HL-60 (cell line): ENCODE measurements around the gene SUN3.

Experiments
- GABPA ChIP-seq: IDR thresholded peaks from 2 replicates; pipeline ENCODE4 v1.6.1; 2012; ENCODE audit warnings: low read depth
- POLR2AphosphoS5 ChIP-seq: IDR thresholded peaks from 2 replicates; pipeline ENCODE4 v1.6.1; 2012; ENCODE audit warnings: low read depth
- SPI1 ChIP-seq: IDR thresholded peaks from 2 replicates; pipeline ENCODE4 v1.6.1; 2012; ENCODE audit warnings: low read depth, mild to moderate bottlenecking, borderline replicate concordance
- TF ChIP-seq, protein P1 (sequence below): IDR thresholded peaks from one replicate; pipeline ENCODE4 v1.5.1; 2011; ENCODE audit warnings: low read length, control low read depth, inconsistent platforms; ENCODE audit not compliant: insufficient read depth
- TF ChIP-seq, protein P2 (sequence below): IDR thresholded peaks from 2 replicates; pipeline ENCODE4 v1.6.1; 2012; ENCODE audit warnings: low read depth; ENCODE audit not compliant: insufficient replicate concordance

DNA sequence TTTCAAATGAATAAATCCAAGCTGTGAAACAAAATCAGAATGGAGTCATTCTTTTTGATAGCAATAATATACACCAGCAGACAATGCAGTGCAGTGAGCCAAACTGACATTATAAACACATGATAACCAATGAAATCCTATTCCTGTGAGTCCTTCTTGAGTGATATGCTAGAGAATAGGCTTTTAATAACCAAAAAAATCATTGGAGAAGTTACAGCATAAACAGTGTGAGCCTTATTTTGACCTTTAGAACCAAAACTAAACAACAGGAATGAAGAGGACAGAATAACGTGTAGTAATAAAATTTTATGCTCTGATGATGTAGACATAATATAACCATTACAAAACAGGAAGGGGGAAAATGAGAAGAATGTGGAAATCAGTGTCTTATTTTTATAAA lies 58.1 kb downstream of the SUN3 start:
- TF ChIP-seq, protein P1, sequence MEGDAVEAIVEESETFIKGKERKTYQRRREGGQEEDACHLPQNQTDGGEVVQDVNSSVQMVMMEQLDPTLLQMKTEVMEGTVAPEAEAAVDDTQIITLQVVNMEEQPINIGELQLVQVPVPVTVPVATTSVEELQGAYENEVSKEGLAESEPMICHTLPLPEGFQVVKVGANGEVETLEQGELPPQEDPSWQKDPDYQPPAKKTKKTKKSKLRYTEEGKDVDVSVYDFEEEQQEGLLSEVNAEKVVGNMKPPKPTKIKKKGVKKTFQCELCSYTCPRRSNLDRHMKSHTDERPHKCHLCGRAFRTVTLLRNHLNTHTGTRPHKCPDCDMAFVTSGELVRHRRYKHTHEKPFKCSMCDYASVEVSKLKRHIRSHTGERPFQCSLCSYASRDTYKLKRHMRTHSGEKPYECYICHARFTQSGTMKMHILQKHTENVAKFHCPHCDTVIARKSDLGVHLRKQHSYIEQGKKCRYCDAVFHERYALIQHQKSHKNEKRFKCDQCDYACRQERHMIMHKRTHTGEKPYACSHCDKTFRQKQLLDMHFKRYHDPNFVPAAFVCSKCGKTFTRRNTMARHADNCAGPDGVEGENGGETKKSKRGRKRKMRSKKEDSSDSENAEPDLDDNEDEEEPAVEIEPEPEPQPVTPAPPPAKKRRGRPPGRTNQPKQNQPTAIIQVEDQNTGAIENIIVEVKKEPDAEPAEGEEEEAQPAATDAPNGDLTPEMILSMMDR = no peak
- TF ChIP-seq, protein P2, sequence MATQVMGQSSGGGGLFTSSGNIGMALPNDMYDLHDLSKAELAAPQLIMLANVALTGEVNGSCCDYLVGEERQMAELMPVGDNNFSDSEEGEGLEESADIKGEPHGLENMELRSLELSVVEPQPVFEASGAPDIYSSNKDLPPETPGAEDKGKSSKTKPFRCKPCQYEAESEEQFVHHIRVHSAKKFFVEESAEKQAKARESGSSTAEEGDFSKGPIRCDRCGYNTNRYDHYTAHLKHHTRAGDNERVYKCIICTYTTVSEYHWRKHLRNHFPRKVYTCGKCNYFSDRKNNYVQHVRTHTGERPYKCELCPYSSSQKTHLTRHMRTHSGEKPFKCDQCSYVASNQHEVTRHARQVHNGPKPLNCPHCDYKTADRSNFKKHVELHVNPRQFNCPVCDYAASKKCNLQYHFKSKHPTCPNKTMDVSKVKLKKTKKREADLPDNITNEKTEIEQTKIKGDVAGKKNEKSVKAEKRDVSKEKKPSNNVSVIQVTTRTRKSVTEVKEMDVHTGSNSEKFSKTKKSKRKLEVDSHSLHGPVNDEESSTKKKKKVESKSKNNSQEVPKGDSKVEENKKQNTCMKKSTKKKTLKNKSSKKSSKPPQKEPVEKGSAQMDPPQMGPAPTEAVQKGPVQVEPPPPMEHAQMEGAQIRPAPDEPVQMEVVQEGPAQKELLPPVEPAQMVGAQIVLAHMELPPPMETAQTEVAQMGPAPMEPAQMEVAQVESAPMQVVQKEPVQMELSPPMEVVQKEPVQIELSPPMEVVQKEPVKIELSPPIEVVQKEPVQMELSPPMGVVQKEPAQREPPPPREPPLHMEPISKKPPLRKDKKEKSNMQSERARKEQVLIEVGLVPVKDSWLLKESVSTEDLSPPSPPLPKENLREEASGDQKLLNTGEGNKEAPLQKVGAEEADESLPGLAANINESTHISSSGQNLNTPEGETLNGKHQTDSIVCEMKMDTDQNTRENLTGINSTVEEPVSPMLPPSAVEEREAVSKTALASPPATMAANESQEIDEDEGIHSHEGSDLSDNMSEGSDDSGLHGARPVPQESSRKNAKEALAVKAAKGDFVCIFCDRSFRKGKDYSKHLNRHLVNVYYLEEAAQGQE = no peak
- TF ChIP-seq GABPA (no peak), POLR2AphosphoS5 (no peak), SPI1 (no peak)
